ENCODE results near the gene CAMK1D.

DNA sequence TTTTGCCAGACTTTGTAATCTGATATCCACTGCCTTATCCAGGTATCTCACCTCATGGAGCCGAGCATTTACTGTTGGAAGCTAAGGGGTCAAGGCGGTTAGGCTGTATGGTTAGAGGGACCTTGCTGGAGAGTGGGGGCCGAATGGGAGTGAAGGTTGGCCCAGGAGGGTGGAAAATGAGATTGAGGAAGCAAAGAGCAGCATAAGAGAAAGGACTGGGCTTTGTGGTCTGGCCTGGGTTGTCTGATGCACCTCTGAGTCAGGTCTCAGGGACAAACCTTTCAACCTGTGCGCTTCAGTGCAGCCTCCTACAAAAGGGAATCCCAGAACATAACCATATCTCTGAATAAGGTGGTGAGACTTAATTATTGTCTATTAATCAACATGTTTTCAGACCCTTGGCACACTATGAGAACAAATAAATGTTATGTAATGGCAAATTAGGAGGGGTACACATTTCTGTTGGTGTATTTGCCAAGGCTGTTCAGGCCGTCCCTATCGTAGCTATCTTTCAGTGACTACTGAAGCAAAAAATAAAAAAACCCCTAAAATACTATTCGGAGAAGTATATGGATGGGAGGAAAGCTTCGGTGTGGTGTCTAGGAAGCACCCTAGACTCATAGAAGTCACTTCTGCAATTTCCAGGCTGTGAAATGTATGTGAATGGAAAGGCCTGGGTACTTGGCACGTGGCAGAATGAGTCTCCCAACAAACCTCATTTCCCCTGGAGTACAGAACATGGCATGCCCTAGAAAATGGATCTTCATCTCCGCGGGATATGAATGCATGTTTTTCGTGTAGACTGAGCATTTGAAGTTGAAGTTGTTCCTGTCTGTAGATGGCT, 4.3 kb downstream of the CAMK1D start:
- TF ChIP-seq GATA2 (IDR thresholded peaks at IDR 0.05; ENCODE audit: low read depth, low read length) (no peak), GATA3 (IDR thresholded peaks at IDR 0.05; ENCODE audit: low read depth, low read length) (no peak)
